Endothelial cell of umbilical vein (primary cell): ENCODE data around the gene PGGHG. TPM values are rescaled to one million over a fixed set of nuclear protein-coding genes. Genes with fewer than 3 reads are reported as not detected.

Source experiments
- BruUV-seq: library from RNA; stranded (reverse); fragments of 400-500 nt; replicated peaks from 2 replicates; lab custom pipeline; 2021; lab: Mats Ljungman, UMichigan
- CTCF ChIA-PET: fragments of 300-600, 350-600 bp; sonication (Branson Sonifier 250); formaldehyde crosslinking; loops from one replicate; lab custom pipeline; 2021; ENCODE audit warnings: antibody characterized with exemption, inconsistent platforms; lab: Charles Lee
- POLR2A ChIA-PET: fragments of 300-600, 350-600 bp; sonication (Branson Sonifier 250); formaldehyde crosslinking; loops from one replicate; lab custom pipeline; 2021; ENCODE audit warnings: antibody characterized with exemption, inconsistent platforms; lab: Charles Lee
- DNase-seq: peaks from one replicate; pipeline ENCODE4 v3.0.0-alpha.2; 2011; ENCODE audit warnings: low read depth, low spot score
- FAIRE-seq: peaks from 2 replicates; lab custom pipeline; 2011; peaks lifted over from hg19 to GRCh38; lab: Jason Lieb, UNC
- H2AFZ ChIP-seq: 2 replicates; pipeline ENCODE4 v1.6.0; 2012; ENCODE audit warnings: low read depth, low read length, control low read depth, inconsistent platforms
- H3K27ac ChIP-seq: 2 replicates; pipeline ENCODE4 v1.5.1; 2011; ENCODE audit warnings: low read depth, mild to moderate bottlenecking, control low read depth, low read length, moderate library complexity; ENCODE audit not compliant: insufficient read depth
- H3K27me3 ChIP-seq, 2 experiments: 2 replicates each; pipeline versions ENCODE4 v1.6.0 to v1.6.1; 2011; ENCODE audit warnings: low read length in 2 of 2, mixed read lengths in 1 of 2; ENCODE audit not compliant: control insufficient read depth in 2 of 2, insufficient read depth in 2 of 2
- H3K36me3 ChIP-seq, 2 experiments: 2 replicates in 1 of 2; 3 replicates in 1 of 2; pipeline ENCODE4 v1.5.1; 2011; ENCODE audit warnings: low read length in 2 of 2, mild to moderate bottlenecking in 1 of 2, moderate library complexity in 1 of 2; ENCODE audit not compliant: control insufficient read depth in 2 of 2, insufficient read depth in 2 of 2; ENCODE audit errors: extremely low read depth in 1 of 2
- H3K4me1 ChIP-seq: 3 replicates; pipeline ENCODE4 v1.5.1; 2011; ENCODE audit warnings: mild to moderate bottlenecking, low read length; ENCODE audit not compliant: control insufficient read depth, insufficient read depth; ENCODE audit errors: extremely low read depth
- H3K4me2 ChIP-seq: 2 replicates; pipeline ENCODE4 v1.6.1; 2011; ENCODE audit warnings: low read length, control low read depth, mixed read lengths; ENCODE audit not compliant: insufficient read depth
- H3K4me3 ChIP-seq, 3 experiments: fragments of 200-600 bp in 1 of 3; sonication (generic), shearing (Covaris generic) in 1 of 3; replicated peaks in 1 of 3; 2 replicates each; pipeline ENCODE4 v1.5.1; 2011 to 2016; ENCODE audit warnings: control low read depth in 3 of 3, low read length in 3 of 3, mild to moderate bottlenecking in 2 of 3, inconsistent platforms in 1 of 3, low read depth in 1 of 3, moderate library complexity in 1 of 3; ENCODE audit not compliant: insufficient read depth in 1 of 3
- H3K79me2 ChIP-seq: 2 replicates; pipeline ENCODE4 v1.6.0; 2012; ENCODE audit warnings: low read length, inconsistent platforms; ENCODE audit not compliant: control insufficient read depth, insufficient read depth
- H3K9ac ChIP-seq: replicated peaks from 2 replicates; pipeline ENCODE3; 2011; ENCODE audit warnings: low read length, control low read depth; ENCODE audit not compliant: insufficient read depth; ENCODE audit errors: extremely low read depth
- H3K9me1 ChIP-seq: replicated peaks from 3 replicates; pipeline ENCODE4 v1.6.0; 2011; ENCODE audit warnings: mild to moderate bottlenecking, low read length; ENCODE audit not compliant: control insufficient read depth, insufficient read depth; ENCODE audit errors: extremely low read depth
- H3K9me3 ChIP-seq: replicated peaks from 2 replicates; pipeline ENCODE4 v1.5.1; 2012; ENCODE audit warnings: low read length, inconsistent platforms; ENCODE audit not compliant: control insufficient read depth, insufficient read depth
- H4K20me1 ChIP-seq: replicated peaks from 2 replicates; pipeline ENCODE3; 2011; ENCODE audit warnings: mild to moderate bottlenecking, low read length; ENCODE audit not compliant: control insufficient read depth, insufficient read depth; ENCODE audit errors: extremely low read depth
- CTCF ChIP-seq, 2 donors: IDR thresholded peaks; 1 replicate in 1 of 2; 2 replicates in 1 of 2; pipeline ENCODE4 v1.5.1; 2011; ENCODE audit warnings: low read length in 2 of 2, mild to moderate bottlenecking in 2 of 2, moderate library complexity in 2 of 2, control low read depth in 1 of 2, inconsistent platforms in 1 of 2, low read depth in 1 of 2; ENCODE audit not compliant: insufficient read depth in 1 of 2; ENCODE audit errors: extremely low read depth in 1 of 2
- EZH2 ChIP-seq: IDR thresholded peaks from 2 replicates; pipeline ENCODE4 v1.6.1; 2012; ENCODE audit warnings: borderline replicate concordance, low read depth, mild to moderate bottlenecking, moderate library complexity, low read length, inconsistent platforms; ENCODE audit not compliant: severe bottlenecking
- FOS ChIP-seq: IDR thresholded peaks from 2 replicates; pipeline ENCODE4 v1.6.1; 2011; ENCODE audit warnings: mild to moderate bottlenecking, low read length, moderate library complexity, borderline replicate concordance; ENCODE audit not compliant: insufficient read depth
- GATA2 ChIP-seq: IDR thresholded peaks from 2 replicates; pipeline ENCODE4 v1.7.0; 2011; ENCODE audit warnings: low read depth, mild to moderate bottlenecking, moderate library complexity, mixed read lengths, low read length; ENCODE audit not compliant: insufficient read length, insufficient read depth
- JUN ChIP-seq: IDR thresholded peaks from 2 replicates; pipeline ENCODE4 v1.6.1; 2011; ENCODE audit warnings: borderline replicate concordance, low read depth; ENCODE audit not compliant: insufficient read length, insufficient read depth
- MAX ChIP-seq: IDR thresholded peaks from 2 replicates; pipeline ENCODE4 v1.6.1; 2011; ENCODE audit not compliant: insufficient read depth, insufficient read length
- MYC ChIP-seq: IDR thresholded peaks from one replicate; pipeline ENCODE4 v1.6.1; 2011; ENCODE audit warnings: mild to moderate bottlenecking, low read depth, low read length
- POLR2A ChIP-seq: IDR thresholded peaks from 2 replicates; pipeline ENCODE4 v1.6.1; 2012; ENCODE audit warnings: low read depth, mild to moderate bottlenecking, control low read depth, low read length
- POLR2AphosphoS5 ChIP-seq: IDR thresholded peaks from 2 replicates; pipeline ENCODE4 v1.6.1; 2012; ENCODE audit warnings: low read depth, mild to moderate bottlenecking, control low read depth, low read length, moderate library complexity; ENCODE audit not compliant: insufficient read depth
- dilution Hi-C: fragments of 300-500 bp; cut with MboI; formaldehyde crosslinking; loops from one replicate; pipeline ENCODE4 v1.15.0; 2019; ENCODE audit warnings: low sequenced_read_pairs; ENCODE audit not compliant: extremely low pct_ligation_motif_present
- intact Hi-C: fragments of 100-400 bp; cut with micrococcal nuclease; formaldehyde crosslinking; loops from one replicate; pipeline ENCODE4 v1.10.0; 2022
- polyA plus RNA-seq, 4 experiments: library from polyadenylated mRNA; depleted of rRNA in 3 of 4; stranded (reverse) in 3 of 4; unstranded in 1 of 4; fragments of >200 nt; gene quantifications; 2 replicates each; pipeline versions ENCODE4 v1.2.1 to v1.2.3, GENCODE V29; 2011 to 2012; ENCODE audit warnings: missing spikeins in 1 of 4
- total RNA-seq: library from RNA; stranded (reverse); gene quantifications from 2 replicates; pipeline ENCODE4 v1.2.3, GENCODE V29; 2021

Gene PGGHG
- total and polyA plus RNA-seq, 2 donors (not counting 3 experiments of a cell fraction or from before 2014, with no cell fraction given) = 31.6 to 42.4 TPM

- no peak for TF ChIP-seq GATA2
- TF ChIP-seq MYC = no peak
- TF ChIP-seq POLR2A = no peak
- no peak for TF ChIP-seq CTCF (IDR thresholded peaks at IDR 0.05; ENCODE audit: extremely low read depth in 1 of 2, insufficient read depth in 1 of 2, low read depth in 1 of 2, low read length in 2 of 2)
- TF ChIP-seq JUN = no peak
- no peak for TF ChIP-seq FOS
- no peak for TF ChIP-seq MAX
- TF ChIP-seq EZH2 = no peak
- no peak for TF ChIP-seq POLR2AphosphoS5
- Histone ChIP-seq H3K79me2 (peaks cover 13% of the 10 kb centered on the region), H3K4me2 (no peak overlapping the region), H3K9ac (no peak overlapping the region), H3K27ac (no peak overlapping the region), H3K4me1 (peaks cover 17% of the 10 kb centered on the region), H3K9me3 (no peaks in the 10 kb centered on the region), H3K36me3 (no peaks in the 10 kb centered on the region), H3K27me3 (peaks cover 17 to 23% of the 10 kb centered on the region in 2 experiments), H4K20me1 (no peaks in the 10 kb centered on the region), H3K4me3 (no peak overlapping the region), H2AFZ (no peak overlapping the region), H3K9me1 (no peaks in the 10 kb centered on the region)
- POLR2A ChIA-PET = no interaction called here
- FAIRE-seq = no peak
- no peak for DNase-seq
- BruUV-seq = no TSS peak
- intact Hi-C loops (no loop called here), dilution Hi-C loops (no loop called here)
- CTCF ChIA-PET = interaction anchor here (0.8 to 1.0 kb wide), 3 partner anchors 11 to 137 kb away, joined by 3 to 4 read pairs (median 3); no protein-coding TSS in a partner anchor
These were observed 23.3 kb downstream of the PGGHG start for GRCh38 chr11:312092-312816.
